Rectal smooth muscle tissue (tissue), 1 donor: ENCODE results near the gene FAM83F.
A peak's percentile ranks its signal among the peaks of the same experiment; 100 is the strongest.
"Not testable (repeated sequence)": the region's sequence is repeated elsewhere in the genome, so short reads cannot be mapped to it uniquely, and the experiment has no call there.

Source experiments
- H3K27ac ChIP-seq: one replicate; pipeline ENCODE4 v1.7.0; 2013; ENCODE audit warnings: low read depth, low read length, inconsistent platforms
- H3K27me3 ChIP-seq: one replicate; pipeline ENCODE4 v1.7.0; 2013; ENCODE audit warnings: low read length; ENCODE audit not compliant: control insufficient read depth, insufficient read depth
- H3K36me3 ChIP-seq: one replicate; pipeline ENCODE4 v1.7.0; 2013; ENCODE audit warnings: low read length; ENCODE audit not compliant: control insufficient read depth, insufficient read depth
- H3K4me1 ChIP-seq: one replicate; pipeline ENCODE4 v1.7.0; 2013; ENCODE audit warnings: low read length; ENCODE audit not compliant: control insufficient read depth, insufficient read depth
- H3K4me3 ChIP-seq: one replicate; pipeline ENCODE4 v1.7.0; 2013; ENCODE audit warnings: low read length
- H3K9ac ChIP-seq: one replicate; pipeline ENCODE4 v1.7.0; 2013; ENCODE audit warnings: low read length

Gene FAM83F

DNA sequence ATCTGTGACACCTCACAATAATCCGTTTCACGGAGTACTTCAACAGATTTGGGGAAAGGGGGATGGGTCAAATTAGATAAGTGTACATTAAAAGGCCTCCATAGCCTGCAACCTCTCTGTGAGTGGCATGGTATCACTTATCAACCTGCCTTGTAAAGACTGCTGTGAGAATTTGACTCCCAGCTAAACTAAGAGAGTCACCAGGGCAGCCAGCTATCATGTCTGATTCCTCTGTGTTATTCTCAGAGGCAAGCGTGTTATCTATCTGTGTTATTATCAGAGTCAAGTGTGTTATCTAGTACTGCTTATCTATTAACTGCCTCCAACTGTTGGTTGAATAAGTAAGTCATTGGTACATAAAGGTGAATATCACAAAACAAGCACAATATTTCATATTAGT is 4.1 kb upstream of the FAM83F start:
- Histone ChIP-seq H3K27ac (no peak overlapping the region), H3K4me3 (no peak overlapping the region), H3K4me1 (no peaks in the 10 kb centered on the region), H3K36me3 (no peaks in the 10 kb centered on the region), H3K9ac (no peak overlapping the region), H3K27me3 (peaks cover 1% of the 10 kb centered on the region)

DNA sequence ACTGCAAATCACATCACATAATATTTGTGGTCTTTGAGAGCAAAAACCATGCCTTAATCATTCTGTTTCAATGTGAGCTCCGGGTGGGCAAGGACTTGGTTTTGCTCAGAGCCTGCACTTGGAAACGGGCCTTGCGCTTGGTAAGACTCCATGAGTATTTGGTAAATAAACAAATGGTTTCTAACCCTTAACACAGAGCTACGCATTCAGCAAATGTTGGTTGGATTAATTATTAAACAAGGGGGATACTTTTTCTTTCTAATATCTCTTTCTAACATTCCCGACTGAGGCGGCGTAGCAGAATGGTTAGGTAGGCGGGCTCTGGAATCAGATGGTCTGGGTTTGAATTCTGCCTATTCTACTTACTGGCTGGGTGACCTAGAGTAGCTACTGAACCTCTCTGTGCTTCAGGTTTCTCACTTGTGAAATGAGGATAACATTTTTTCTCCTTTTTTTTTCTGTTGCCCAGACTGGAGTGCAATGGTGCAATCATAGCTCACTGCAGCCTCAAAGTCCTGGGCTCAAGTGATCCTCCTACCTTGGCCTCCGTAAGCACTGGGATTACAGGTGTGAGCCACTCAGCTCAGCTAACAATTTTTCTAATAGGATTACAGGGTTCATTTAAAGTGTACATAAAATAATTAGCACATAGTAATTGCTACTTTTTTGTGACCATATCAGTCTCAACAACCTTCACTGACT is 3.4 kb upstream of the FAM83F start:
- no peak overlapping the region for H3K27ac ChIP-seq
- H3K4me3 ChIP-seq, result no peak overlapping the region
- no peaks in the 10 kb centered on the region for H3K36me3 ChIP-seq
- H3K4me1 ChIP-seq, result no peaks in the 10 kb centered on the region
- no peak overlapping the region for H3K9ac ChIP-seq
- H3K27me3 ChIP-seq, result peaks cover 4% of the 10 kb centered on the region

DNA sequence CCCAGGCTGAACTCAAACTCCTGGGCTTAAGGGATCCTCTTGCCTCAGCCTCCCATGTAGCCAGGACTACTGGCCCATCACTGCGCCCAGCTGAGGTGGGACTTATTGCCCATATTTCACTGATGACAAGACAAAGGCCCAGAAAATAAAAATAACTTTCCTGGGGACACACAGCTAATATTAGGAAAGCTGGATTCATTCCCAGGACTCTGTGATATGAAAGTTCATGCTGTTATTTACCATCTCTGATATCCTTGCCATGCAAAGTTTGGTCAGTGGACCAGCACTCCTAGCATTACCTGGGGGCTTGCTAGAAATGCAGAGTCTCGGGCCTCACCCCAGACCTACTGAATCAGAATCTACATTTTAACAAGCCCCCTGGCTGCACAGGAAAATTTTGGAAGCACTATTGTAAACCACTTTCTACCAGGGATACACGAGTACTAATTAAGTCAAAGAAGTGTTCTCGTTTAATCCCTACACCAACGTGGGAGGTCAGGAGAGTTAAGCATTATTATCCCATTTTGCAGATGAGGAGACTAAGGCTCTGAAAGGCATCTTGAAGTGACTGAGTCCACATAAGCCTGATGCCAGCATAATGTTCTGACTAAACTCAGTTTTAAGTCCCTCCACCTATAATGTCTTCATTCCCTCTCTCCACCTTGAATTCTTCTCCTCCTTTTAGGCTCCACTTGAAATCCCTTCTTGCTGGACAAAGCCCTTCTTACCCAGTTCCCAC is 2.5 kb upstream of the FAM83F start:
- Histone ChIP-seq H3K9ac (no peak overlapping the region), H3K36me3 (no peaks in the 10 kb centered on the region), H3K27ac (no peak overlapping the region), H3K4me3 (no peak overlapping the region), H3K4me1 (no peaks in the 10 kb centered on the region), H3K27me3 (peaks cover 4% of the 10 kb centered on the region)

DNA sequence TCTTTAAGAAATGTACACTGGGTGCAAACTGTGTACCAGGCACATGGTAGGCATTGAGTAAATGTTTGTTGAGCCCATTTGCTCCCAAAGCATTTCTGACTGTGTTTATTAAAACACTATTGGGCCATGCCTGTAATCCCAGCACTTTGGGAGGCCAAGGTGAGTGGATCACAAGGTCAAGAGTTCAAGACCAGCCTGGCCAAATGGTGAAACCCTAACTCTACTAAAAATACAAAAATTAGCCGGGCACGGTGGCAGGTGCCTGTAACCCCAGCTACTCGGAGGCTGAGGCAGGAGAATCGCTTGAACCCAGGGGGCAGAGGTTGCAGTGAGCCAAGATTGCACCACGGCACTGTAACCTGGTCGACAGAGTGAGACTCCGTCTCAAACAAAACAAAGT is 1.9 kb upstream of the FAM83F start:
- H3K4me1 ChIP-seq, H3K9ac ChIP-seq, H3K4me3 ChIP-seq, H3K36me3 ChIP-seq, H3K27ac ChIP-seq, H3K27me3 ChIP-seq: not testable (repeated sequence)

DNA sequence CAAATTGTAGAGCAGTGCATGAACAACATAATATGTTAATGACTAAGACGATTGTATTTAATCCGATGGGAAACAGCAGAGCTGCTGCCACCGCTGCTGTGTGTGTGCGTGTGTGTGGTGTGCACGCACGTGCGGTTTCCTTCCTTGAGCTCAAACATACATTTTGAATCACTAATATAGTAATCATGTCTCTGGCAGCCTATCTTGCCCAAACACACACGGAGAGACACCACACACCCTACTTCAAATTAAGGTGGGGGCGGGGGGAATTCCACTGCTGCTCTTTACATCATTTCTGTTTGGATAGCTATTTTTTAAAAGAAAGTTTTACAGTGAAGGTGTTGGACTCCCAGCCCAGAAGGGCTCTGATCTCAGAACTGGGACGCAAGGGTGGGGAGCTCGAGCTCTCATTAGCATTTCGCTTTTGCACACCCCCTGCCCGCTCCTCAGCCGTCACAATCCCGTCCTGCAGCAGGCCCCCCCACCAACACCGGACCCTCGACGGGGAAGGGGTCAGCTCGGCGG is 651 bp upstream of the FAM83F start:
- no peak overlapping the region for H3K4me3 ChIP-seq
- no peaks in the 10 kb centered on the region for H3K4me1 ChIP-seq

DNA sequence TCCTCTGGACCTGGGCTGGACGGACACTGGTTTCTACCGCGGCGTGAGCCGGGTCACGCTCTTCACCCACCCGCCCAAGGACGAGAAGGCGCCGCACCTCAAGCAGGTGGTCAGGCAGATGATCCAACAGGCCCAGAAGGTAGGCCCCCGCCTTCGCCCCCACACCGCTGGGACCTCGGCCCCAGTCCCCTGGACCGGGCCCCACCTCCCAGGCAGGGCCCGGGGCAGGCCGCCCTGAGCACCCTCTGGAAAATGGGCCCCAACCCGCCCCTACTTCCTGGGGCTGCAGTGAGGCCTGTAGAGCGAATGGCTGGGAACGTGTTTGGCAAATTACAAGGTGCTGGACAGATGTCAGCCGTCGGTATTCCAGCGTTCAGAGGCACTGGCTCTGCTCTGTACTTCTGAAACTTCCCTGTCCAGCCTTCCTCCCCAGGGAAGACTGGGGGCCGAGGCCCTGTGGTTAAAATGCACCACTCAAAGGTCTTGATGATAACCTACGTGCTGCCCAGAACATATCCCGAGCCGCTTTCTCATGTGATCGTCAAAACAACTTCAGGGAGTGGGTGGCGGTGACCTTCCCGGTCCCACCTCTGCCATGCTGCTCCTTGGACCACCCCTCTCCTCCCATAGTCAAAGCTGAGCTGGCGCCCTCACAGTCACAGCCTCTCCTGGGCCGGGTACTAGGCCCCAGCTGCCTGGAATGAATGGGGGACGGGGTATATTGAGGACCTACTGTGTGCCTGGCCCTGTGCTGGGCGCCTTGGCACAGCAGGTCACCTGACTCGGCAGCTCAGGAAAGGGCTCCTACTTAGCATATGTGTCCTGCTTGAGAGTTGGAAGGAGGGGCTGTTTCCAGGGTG is 869 bp downstream of the FAM83F start:
- peak overlapping the region; percentile 13 for H3K9ac ChIP-seq
- H3K36me3 ChIP-seq, result no peaks in the 10 kb centered on the region
- H3K4me1 ChIP-seq, result no peaks in the 10 kb centered on the region
- H3K4me3 ChIP-seq, result peak overlapping the region; percentile 49
- no peak overlapping the region for H3K27ac ChIP-seq
- peaks cover 7% of the 10 kb centered on the region for H3K27me3 ChIP-seq

More for the DNA sequence above, 651 bp upstream of the FAM83F start:
- no peaks in the 10 kb centered on the region for H3K36me3 ChIP-seq
- H3K27ac ChIP-seq, result no peak overlapping the region
- no peak overlapping the region for H3K9ac ChIP-seq
- peaks cover 7% of the 10 kb centered on the region for H3K27me3 ChIP-seq

DNA sequence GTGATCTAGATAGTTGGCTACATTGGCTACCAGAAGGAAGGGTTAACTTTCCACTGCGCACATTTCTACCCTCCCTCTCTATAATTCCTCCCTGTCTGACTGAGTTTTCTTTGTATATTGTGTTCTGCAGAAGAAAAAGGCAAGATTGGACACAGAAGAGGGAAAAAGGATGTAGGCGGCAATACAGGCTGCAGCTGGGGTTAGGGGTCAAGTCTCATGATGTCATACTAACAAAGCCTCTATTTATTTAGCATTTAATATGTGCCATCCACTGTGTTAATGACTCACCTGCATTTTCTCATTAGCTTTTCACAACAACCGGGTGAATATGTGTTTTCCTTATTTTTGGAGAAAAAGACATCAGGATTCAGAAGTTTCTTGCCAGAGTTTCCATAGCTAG is 2.0 kb downstream of the FAM83F start:
- Histone ChIP-seq H3K4me3 (no peak overlapping the region), H3K27me3 (peaks cover 7% of the 10 kb centered on the region), H3K9ac (no peak overlapping the region)

DNA sequence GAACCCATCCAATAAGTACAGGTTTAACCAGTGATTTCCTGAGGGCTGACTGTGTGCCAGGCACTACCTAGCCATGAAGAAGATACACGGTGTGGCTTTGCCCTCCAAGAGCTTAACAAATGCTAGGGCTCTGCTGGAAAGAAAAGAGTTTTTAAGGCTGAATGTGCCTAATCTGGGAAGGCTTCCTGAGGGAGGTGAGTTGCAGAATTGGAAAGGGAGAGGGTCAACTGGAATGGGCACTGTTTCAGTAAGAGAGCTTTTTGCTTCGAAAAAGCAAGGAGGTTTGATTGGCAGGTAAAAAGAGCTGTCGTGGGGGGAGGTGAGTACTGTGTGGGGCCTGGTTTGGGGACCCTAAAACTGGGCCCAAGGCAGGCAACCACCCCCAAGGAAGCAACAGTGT is 2.7 kb downstream of the FAM83F start:
- peaks cover 7% of the 10 kb centered on the region for H3K27me3 ChIP-seq
- H3K4me3 ChIP-seq, result no peak overlapping the region

More for the DNA sequence above, 2.0 kb downstream of the FAM83F start:
- Histone ChIP-seq H3K36me3 (no peaks in the 10 kb centered on the region), H3K4me1 (no peaks in the 10 kb centered on the region), H3K27ac (no peak overlapping the region)

DNA sequence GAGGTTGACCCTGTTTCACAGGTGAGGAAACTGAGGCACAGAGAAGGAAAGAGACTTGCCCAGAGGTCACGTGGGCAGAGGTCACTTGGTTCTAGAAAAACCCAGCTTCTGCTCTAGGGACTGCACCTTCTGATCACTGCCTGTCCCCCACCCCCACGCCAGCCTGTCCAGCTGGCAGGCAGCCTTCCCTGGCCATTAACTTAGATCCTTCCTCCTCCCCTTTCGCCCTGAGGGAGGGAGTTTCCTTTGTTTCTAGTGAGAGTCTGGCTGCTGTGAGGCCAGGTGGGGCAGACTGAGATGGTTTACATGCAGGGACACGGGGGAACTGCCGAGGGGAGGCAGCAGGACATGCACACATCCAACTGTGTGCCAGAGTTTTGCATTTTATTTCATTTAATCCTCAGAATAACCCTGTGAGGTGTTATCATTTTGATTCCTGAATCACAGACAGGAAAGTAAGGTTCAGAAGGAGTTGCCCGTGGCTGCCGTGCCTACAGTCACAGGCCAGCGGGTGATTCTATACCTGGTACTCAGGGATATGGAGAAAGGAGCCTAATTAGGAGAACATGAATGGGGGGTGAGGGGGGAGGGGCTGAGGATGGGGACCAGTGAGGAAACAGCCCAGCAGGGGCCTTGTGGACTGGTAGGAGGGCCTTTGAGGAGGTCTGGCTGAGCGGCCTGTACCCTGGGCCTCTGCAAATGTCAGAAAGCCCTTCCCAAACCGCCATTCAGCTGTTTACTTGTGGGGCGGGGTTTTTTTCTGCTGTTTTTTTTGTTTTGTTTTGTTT is 3.4 kb downstream of the FAM83F start:
- Histone ChIP-seq H3K4me3 (no peak overlapping the region), H3K4me1 (no peaks in the 10 kb centered on the region), H3K9ac (no peak overlapping the region), H3K36me3 (no peaks in the 10 kb centered on the region), H3K27ac (no peak overlapping the region), H3K27me3 (peaks cover 7% of the 10 kb centered on the region)

More for the DNA sequence above, 2.7 kb downstream of the FAM83F start:
- no peaks in the 10 kb centered on the region for H3K36me3 ChIP-seq
- no peaks in the 10 kb centered on the region for H3K4me1 ChIP-seq
- no peak overlapping the region for H3K27ac ChIP-seq
- no peak overlapping the region for H3K9ac ChIP-seq

DNA sequence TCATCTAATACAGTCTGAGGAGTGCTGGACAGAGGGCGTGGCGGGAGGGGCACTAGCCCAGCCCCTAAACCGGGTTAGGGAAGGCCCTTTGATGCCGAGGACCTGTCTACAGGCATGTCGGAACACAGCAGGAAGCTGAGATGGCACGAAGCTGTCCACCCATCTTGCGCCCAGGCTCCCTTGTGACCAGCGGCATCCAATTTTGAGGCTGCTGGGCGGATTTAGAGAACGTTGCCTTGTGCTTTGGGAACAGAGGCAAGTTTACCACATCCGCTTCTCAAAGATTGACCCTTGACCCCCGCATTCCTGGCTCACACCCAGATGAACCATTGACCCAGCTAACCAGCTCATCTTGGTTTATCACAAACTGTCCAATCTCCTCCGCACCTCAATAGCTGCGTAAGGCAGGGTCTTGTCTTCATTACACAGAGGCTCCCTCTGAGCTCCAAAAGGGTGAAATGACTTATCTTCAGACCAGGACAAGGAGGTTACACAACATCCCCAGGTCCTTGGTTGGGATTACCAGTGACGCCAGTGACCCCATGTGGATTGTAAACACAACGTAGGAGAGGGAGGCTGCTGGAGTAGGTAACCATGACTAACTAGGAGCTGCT is 4.5 kb downstream of the FAM83F start:
- H3K9ac ChIP-seq, result no peak overlapping the region

DNA sequence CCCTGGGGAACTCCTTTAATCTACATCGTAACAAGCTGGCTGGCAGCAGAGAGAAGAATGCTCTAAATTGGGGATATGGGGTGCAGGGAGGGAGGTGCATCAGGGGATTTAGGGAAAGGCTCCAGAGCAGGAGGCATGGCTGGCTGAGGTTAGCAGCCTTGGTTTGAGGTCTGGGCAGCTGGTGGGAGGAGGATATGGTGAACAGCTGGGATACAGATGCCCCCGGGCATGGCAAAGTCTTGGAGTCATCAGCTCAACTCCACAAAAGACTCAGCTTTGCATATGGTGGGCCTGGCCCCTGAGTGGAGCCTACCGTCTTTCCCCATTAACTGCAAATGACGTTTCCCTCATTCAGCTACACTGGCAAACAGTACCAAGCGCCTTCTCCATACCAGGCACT is 5.4 kb downstream of the FAM83F start:
- H3K4me1 ChIP-seq, result no peaks in the 10 kb centered on the region
- no peaks in the 10 kb centered on the region for H3K36me3 ChIP-seq
- no peak overlapping the region for H3K9ac ChIP-seq
- no peak overlapping the region for H3K27ac ChIP-seq
- H3K4me3 ChIP-seq, result no peak overlapping the region
- H3K27me3 ChIP-seq, result peaks cover 7% of the 10 kb centered on the region

More for the DNA sequence above, 4.5 kb downstream of the FAM83F start:
- H3K27ac ChIP-seq, result no peak overlapping the region
- H3K4me3 ChIP-seq, result no peak overlapping the region
- H3K4me1 ChIP-seq, result no peaks in the 10 kb centered on the region
- peaks cover 7% of the 10 kb centered on the region for H3K27me3 ChIP-seq
- no peaks in the 10 kb centered on the region for H3K36me3 ChIP-seq
